ENCODE measurements around the gene LMF2.
"Not testable (repeated sequence)": the region's sequence is repeated elsewhere in the genome, so short reads cannot be mapped to it uniquely, and the experiment has no call there.

The LMF2 gene

GRCh38 chr22:50521710-50522109, 14.2 kb upstream of the LMF2 start:
- Histone ChIP-seq H3K4me3 (no peak overlapping the region), H3K27ac (no peak overlapping the region)
- DNase-seq (ENCODE audit: low spot score): no peak
- no peak for TF ChIP-seq CTCF (IDR thresholded peaks at IDR 0.05)

- Histone ChIP-seq H3K27ac (no peak overlapping the region), H3K4me3 (no peak overlapping the region)
- TF ChIP-seq CTCF (IDR thresholded peaks at IDR 0.05): no peak
- DNase-seq (ENCODE audit: low spot score): peak; percentile 66
Observed at GRCh38 chr22:50520826-50521453, 13.4 kb upstream of the LMF2 start.

GRCh38 chr22:50520184-50520583, 12.7 kb upstream of the LMF2 start:
- not testable (repeated sequence) for H3K4me3 ChIP-seq, H3K27ac ChIP-seq

GRCh38 chr22:50519151-50519550, 11.6 kb upstream of the LMF2 start:
- Histone ChIP-seq H3K27ac (no peak overlapping the region), H3K4me3 (no peak overlapping the region)
- peak; percentile 73 for DNase-seq (ENCODE audit: low spot score)
- no peak for TF ChIP-seq CTCF (IDR thresholded peaks at IDR 0.05)

More at GRCh38 chr22:50520184-50520583, 12.7 kb upstream of the LMF2 start:
- DNase-seq (ENCODE audit: low spot score): not testable (repeated sequence)

GRCh38 chr22:50518606-50519005, 11.1 kb upstream of the LMF2 start:
- no peak for DNase-seq (ENCODE audit: low spot score)
- Histone ChIP-seq H3K27ac (no peak overlapping the region), H3K4me3 (no peak overlapping the region)
- TF ChIP-seq CTCF (IDR thresholded peaks at IDR 0.05): no peak

- H3K27ac ChIP-seq: no peak overlapping the region
- H3K4me3 ChIP-seq: no peak overlapping the region
- no peak for TF ChIP-seq CTCF (IDR thresholded peaks at IDR 0.05)
- no peak for DNase-seq (ENCODE audit: low spot score)
Observed at GRCh38 chr22:50517495-50518260, 10.2 kb upstream of the LMF2 start.

GRCh38 chr22:50516891-50517290, 9.4 kb upstream of the LMF2 start:
- TF ChIP-seq CTCF (IDR thresholded peaks at IDR 0.05): no peak
- DNase-seq (ENCODE audit: low spot score): no peak
- Histone ChIP-seq H3K4me3 (no peak overlapping the region), H3K27ac (no peak overlapping the region)

Measured in coronary artery (tissue), 2 donors.